ENCODE measurements around the gene ACTR10.

Gene ACTR10

DNA sequence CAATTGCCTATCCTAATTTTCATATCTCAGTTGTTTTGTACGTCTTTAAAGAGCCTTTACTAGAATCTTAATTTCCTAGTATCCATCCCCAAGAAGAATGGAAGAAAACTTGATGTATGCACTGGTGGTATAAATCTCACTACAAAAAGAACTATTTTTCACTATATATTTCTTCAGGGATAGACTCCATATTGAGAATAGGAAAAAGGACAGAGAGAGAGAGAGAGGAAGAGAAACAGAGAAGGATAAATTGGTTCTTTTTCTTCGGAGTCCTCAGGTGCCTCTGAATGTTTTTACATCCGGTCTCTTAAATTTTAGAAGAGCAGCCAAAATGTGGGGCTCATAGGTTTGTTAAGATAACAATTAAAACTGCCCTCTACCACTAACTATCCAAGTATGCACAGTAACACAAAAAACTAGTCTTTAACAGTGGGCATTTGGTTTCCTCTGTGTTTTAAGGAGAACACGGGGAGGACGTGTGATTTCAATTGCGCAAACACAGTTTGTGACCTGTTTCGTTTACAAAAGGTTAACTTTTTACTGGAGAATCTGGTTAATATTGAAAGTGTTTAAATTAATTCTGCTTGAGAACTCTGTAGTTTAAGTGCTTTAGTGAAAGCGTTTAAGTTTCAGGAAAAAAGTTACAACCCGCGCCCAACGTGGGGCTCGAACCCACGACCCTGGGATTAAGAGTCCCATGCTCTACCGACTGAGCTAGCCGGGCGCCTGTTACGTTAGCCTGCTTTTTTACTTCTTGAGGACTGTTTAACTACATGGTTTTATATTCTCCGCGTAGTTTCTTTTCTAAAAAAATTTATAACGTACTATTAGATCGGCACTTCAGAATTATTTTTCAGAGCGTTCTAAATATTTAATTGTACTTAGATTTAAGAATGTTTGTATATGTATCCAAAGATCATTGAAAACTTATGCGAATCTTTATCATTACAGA, 39.6 kb downstream of the ACTR10 start:
- Histone ChIP-seq H3K9me3 (no peaks in the 10 kb centered on the region), H3K27me3 (no peaks in the 10 kb centered on the region), H3K4me3 (ENCODE audit: low read depth, low read length) (peak overlapping the region; percentile 97), H3K36me3 (no peaks in the 10 kb centered on the region), H3K4me1 (no peaks in the 10 kb centered on the region)
- peak; percentile 63 for DNase-seq
- TF ChIP-seq, protein P1, sequence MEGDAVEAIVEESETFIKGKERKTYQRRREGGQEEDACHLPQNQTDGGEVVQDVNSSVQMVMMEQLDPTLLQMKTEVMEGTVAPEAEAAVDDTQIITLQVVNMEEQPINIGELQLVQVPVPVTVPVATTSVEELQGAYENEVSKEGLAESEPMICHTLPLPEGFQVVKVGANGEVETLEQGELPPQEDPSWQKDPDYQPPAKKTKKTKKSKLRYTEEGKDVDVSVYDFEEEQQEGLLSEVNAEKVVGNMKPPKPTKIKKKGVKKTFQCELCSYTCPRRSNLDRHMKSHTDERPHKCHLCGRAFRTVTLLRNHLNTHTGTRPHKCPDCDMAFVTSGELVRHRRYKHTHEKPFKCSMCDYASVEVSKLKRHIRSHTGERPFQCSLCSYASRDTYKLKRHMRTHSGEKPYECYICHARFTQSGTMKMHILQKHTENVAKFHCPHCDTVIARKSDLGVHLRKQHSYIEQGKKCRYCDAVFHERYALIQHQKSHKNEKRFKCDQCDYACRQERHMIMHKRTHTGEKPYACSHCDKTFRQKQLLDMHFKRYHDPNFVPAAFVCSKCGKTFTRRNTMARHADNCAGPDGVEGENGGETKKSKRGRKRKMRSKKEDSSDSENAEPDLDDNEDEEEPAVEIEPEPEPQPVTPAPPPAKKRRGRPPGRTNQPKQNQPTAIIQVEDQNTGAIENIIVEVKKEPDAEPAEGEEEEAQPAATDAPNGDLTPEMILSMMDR (IDR thresholded peaks at IDR 0.05; ENCODE audit: low read depth, low read length) = no peak

- no peaks in the 10 kb centered on the region for H3K4me1 ChIP-seq
- TF ChIP-seq, protein P1 (IDR thresholded peaks at IDR 0.05; ENCODE audit: low read depth, low read length) = no peak
- H3K27me3 ChIP-seq = no peaks in the 10 kb centered on the region
- DNase-seq = peak; percentile 23
- peak overlapping the region; percentile 100 for H3K4me3 ChIP-seq (ENCODE audit: low read depth, low read length)
- peaks cover 18% of the 10 kb centered on the region for H3K36me3 ChIP-seq
- no peaks in the 10 kb centered on the region for H3K9me3 ChIP-seq
Observed at GRCh38 chr14:58243790-58244555, 44.0 kb downstream of the ACTR10 start.

- Histone ChIP-seq H3K36me3 (peaks cover 24% of the 10 kb centered on the region), H3K4me3 (ENCODE audit: low read depth, low read length) (peak within 1 kb of the TSS; percentile 100), H3K9me3 (no peaks in the 10 kb centered on the region), H3K4me1 (no peaks in the 10 kb centered on the region), H3K27me3 (no peaks in the 10 kb centered on the region)
- DNase-seq = peak; percentile 97
- TF ChIP-seq, protein P1 (IDR thresholded peaks at IDR 0.05; ENCODE audit: low read depth, low read length) = 0 out of 2 replicates have a peak, but pooled peaks have one; percentile 3
Observed at GRCh38 chr14:58244556-58245387, 44.8 kb downstream of the ACTR10 start, which contains the start of gene PSMA3. TSS of gene PSMA3 (plus strand) at chr14:58244843. CDS start at chr14:58244921, 78 bp downstream.

DNA sequence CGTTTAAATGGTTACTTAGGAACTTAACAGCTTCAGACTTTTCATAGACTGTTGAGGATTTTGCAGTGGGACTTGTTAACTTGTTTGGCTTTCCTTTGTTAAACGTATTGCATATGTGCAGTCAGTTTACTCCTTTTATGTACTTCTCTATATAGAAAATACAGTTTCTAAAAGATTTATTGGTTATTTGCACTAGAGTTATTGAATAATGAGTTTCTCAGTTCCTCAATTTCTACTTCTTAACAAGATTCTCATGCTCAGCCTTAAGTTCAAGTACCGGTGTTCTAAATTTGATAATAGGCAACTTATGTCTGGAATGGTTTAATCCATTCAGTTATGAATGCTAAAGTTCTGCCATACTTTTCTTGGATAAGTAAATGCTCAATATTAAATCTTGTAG, 45.6 kb downstream of the ACTR10 start:
- H3K27me3 ChIP-seq = no peaks in the 10 kb centered on the region
- H3K36me3 ChIP-seq = peaks cover 26% of the 10 kb centered on the region
- H3K4me1 ChIP-seq = no peaks in the 10 kb centered on the region
- TF ChIP-seq, protein P1 (IDR thresholded peaks at IDR 0.05; ENCODE audit: low read depth, low read length) = no peak
- DNase-seq = no peak
- H3K9me3 ChIP-seq = no peaks in the 10 kb centered on the region
- peak overlapping the region; percentile 100 for H3K4me3 ChIP-seq (ENCODE audit: low read depth, low read length)

DNA sequence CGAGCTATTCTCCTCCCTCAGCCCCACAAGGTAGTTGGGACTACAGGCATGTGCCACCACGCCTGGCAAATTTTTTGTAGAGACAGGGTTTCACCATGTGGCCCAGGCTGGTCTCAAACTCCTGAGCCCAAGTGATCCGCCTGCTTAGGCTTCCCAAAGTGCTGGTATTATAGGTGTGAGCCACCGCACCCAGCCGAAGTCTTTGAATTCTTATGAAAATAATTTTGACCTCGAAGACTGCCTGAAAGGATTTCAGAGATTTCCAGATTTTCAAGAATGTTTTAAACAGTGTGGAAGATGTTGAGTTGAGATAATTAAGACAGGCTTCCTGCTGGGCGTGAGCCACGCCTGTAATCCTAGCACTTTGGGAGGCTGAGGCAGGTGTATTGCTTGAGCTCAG, 49.7 kb downstream of the ACTR10 start:
- H3K36me3 ChIP-seq = peaks cover 55% of the 10 kb centered on the region
- no peak for DNase-seq
- TF ChIP-seq, protein P1 (IDR thresholded peaks at IDR 0.05; ENCODE audit: low read depth, low read length) = no peak

More for the DNA sequence above, 49.7 kb downstream of the ACTR10 start:
- Histone ChIP-seq H3K9me3 (no peaks in the 10 kb centered on the region), H3K4me3 (ENCODE audit: low read depth, low read length) (no peak overlapping the region), H3K4me1 (no peaks in the 10 kb centered on the region), H3K27me3 (no peaks in the 10 kb centered on the region)

All from BE2C (cell line).